OCI-LY1 (cell line): ENCODE results near the gene TCIRG1.

Experiments
- EZH2 ChIP-seq: fragments of 200-600 bp; sonication (generic), shearing (Covaris generic); IDR thresholded peaks from 2 replicates; pipeline ENCODE4 v1.8.0; 2017; ENCODE audit warnings: borderline replicate concordance, mixed run types, mild to moderate bottlenecking, antibody characterized with exemption, low read length, moderate library complexity, mixed read lengths
- TF ChIP-seq, protein P1 (sequence below): fragments of 200-600 bp; sonication (generic), shearing (Covaris generic); IDR thresholded peaks from 2 replicates; pipeline ENCODE4 v1.5.1; 2017; ENCODE audit warnings: mild to moderate bottlenecking, antibody characterized with exemption, low read length, moderate library complexity, mixed read lengths

DNA sequence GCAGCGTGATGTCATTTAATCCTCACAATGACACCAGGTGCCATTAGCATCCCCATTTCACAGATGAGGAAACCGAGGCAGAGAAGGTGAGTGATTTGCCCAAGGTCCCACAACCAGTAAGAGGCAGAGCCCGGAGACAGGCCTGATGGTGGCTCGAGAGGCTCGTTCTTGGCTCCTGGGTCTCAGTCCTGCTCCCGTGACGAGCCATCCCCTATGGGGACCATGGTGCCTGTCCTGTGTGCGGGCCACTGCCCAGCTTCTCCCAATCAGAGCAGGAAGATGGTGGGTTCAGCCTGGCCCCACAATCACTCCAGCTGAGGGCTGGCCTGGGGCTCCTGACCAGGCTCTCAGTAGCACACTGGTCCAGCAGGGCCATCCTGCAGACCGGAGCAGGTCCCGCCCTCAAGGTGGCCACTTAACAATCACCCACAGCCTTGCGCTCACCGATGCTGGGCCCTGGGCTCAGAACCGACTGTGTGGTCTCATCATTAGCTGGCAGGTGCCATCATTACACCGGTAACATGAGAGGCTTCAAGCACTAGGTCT lies 25.1 kb upstream of the TCIRG1 start:
- TF ChIP-seq, protein P1, sequence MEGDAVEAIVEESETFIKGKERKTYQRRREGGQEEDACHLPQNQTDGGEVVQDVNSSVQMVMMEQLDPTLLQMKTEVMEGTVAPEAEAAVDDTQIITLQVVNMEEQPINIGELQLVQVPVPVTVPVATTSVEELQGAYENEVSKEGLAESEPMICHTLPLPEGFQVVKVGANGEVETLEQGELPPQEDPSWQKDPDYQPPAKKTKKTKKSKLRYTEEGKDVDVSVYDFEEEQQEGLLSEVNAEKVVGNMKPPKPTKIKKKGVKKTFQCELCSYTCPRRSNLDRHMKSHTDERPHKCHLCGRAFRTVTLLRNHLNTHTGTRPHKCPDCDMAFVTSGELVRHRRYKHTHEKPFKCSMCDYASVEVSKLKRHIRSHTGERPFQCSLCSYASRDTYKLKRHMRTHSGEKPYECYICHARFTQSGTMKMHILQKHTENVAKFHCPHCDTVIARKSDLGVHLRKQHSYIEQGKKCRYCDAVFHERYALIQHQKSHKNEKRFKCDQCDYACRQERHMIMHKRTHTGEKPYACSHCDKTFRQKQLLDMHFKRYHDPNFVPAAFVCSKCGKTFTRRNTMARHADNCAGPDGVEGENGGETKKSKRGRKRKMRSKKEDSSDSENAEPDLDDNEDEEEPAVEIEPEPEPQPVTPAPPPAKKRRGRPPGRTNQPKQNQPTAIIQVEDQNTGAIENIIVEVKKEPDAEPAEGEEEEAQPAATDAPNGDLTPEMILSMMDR, result no peak
- no peak for TF ChIP-seq EZH2
